A673 (cell line): ENCODE data around the gene MN1.

Source experiments
- CTCF ChIP-seq: fragments of 300-800, 200-600 bp; sonication (generic); conservative IDR thresholded peaks from 2 replicates; pipeline ENCODE4 v1.5.1; 2017; ENCODE audit warnings: low read depth, mild to moderate bottlenecking, antibody characterized with exemption, low read length, moderate library complexity, mixed read lengths
- EZH2 ChIP-seq: fragments of 200-600 bp; sonication (generic); IDR thresholded peaks from 2 replicates; pipeline ENCODE4 v1.6.1; 2017; ENCODE audit warnings: borderline replicate concordance, low read depth, mild to moderate bottlenecking, mixed read lengths, antibody characterized with exemption, low read length; ENCODE audit not compliant: poor library complexity, severe bottlenecking

- TF ChIP-seq CTCF: no peak
- no peak for TF ChIP-seq EZH2
Observed at GRCh38 chr22:27810609-27811151, 9.1 kb upstream of the MN1 start.
